ACHN (cell line): ENCODE results near the gene SIN3A.
"Not testable (repeated sequence)": the region's sequence is repeated elsewhere in the genome, so short reads cannot be mapped to it uniquely, and the experiment has no call there.

Experiments
- DNase-seq: peaks from one replicate; pipeline ENCODE4 v3.0.0-alpha.2; 2015
- in situ Hi-C: cut with HindIII; loops from 2 replicates; pipeline ENCODE4 v1.10.0; 2017; ENCODE audit warnings: low sequenced_read_pairs, low pct_ligation_motif_present, low pct_unique_long_range_greater_than_20kb

The SIN3A gene

GRCh38 chr15:75451674-75452363, at the start of gene SIN3A:
Gene SIN3A (minus strand): TSS chr15:75451690. CDS start chr15:75430375, 21,315 bp downstream.
- DNase-seq = peak; percentile 99
- in situ Hi-C loops = no loop called here

- DNase-seq = no peak
- in situ Hi-C loops = no loop called here
These were observed 42.2 kb upstream of the SIN3A start for GRCh38 chr15:75493732-75494131.

- in situ Hi-C loops = no loop called here
- DNase-seq = no peak
These were observed 32.5 kb upstream of the SIN3A start for GRCh38 chr15:75483961-75484360.

- in situ Hi-C loops, DNase-seq: not testable (repeated sequence)
These were observed 32.1 kb upstream of the SIN3A start for GRCh38 chr15:75483556-75483955.

- DNase-seq = no peak
- in situ Hi-C loops = no loop called here
These were observed 31.6 kb upstream of the SIN3A start for GRCh38 chr15:75483106-75483505.

GRCh38 chr15:75480463-75480862, 29.0 kb upstream of the SIN3A start:
- in situ Hi-C loops = not testable (repeated sequence)

GRCh38 chr15:75479670-75480069, 28.2 kb upstream of the SIN3A start:
- no peak for DNase-seq
- in situ Hi-C loops = no loop called here

More at GRCh38 chr15:75480463-75480862, 29.0 kb upstream of the SIN3A start:
- DNase-seq = not testable (repeated sequence)

- DNase-seq, in situ Hi-C loops: not testable (repeated sequence)
These were observed 25.6 kb upstream of the SIN3A start for GRCh38 chr15:75477094-75477493.

GRCh38 chr15:75468913-75469598, 17.6 kb upstream of the SIN3A start:
- in situ Hi-C loops = no loop called here
- no peak for DNase-seq

GRCh38 chr15:75460646-75461045, 9.2 kb upstream of the SIN3A start:
- in situ Hi-C loops = no loop called here
- DNase-seq = no peak

- DNase-seq = no peak
- in situ Hi-C loops = no loop called here
These were observed 8.1 kb upstream of the SIN3A start for GRCh38 chr15:75459581-75459980.

- in situ Hi-C loops = no loop called here
- no peak for DNase-seq
These were observed 5.2 kb upstream of the SIN3A start for GRCh38 chr15:75456710-75457109.

GRCh38 chr15:75455982-75456531, 4.6 kb upstream of the SIN3A start:
- in situ Hi-C loops = no loop called here
- peak; percentile 62 for DNase-seq

- in situ Hi-C loops = no loop called here
- peak; percentile 71 for DNase-seq
These were observed 4.0 kb upstream of the SIN3A start for GRCh38 chr15:75455424-75455981.

GRCh38 chr15:75454471-75455378, 3.2 kb upstream of the SIN3A start:
- in situ Hi-C loops = no loop called here
- DNase-seq = peak; percentile 65

GRCh38 chr15:75453703-75454470, 2.4 kb upstream of the SIN3A start:
- DNase-seq = peak; percentile 99
- in situ Hi-C loops = no loop called here

- DNase-seq = peak; percentile 53
- in situ Hi-C loops = no loop called here
These were observed 1.6 kb upstream of the SIN3A start for GRCh38 chr15:75452865-75453702.
